Measurements from ENCODE around the gene PSD2.

- no peak for TF ChIP-seq ZNF282 (IDR thresholded peaks at IDR 0.05; ENCODE audit: partially characterized antibody)
- TF ChIP-seq PAX8 (CRISPR knock-in tag; IDR thresholded peaks at IDR 0.05; ENCODE audit: borderline replicate concordance), result no peak
- no peak for TF ChIP-seq KMT2A (CRISPR knock-in tag; IDR thresholded peaks at IDR 0.05)
- no peak for TF ChIP-seq ZNF841 (CRISPR knock-in tag; IDR thresholded peaks at IDR 0.05; ENCODE audit: borderline replicate concordance)
These were observed 75.1 kb downstream of the PSD2 start for GRCh38 chr5:139870677-139871076.

Measured in HepG2 (cell line).